Measurements from ENCODE around the gene SLC22A3. TPM values are rescaled to one million over a fixed set of nuclear protein-coding genes. Genes with fewer than 3 reads are reported as not detected.
A peak's percentile ranks its signal among the peaks of the same experiment; 100 is the strongest.
"Not testable (repeated sequence)": the region's sequence is repeated elsewhere in the genome, so short reads cannot be mapped to it uniquely, and the experiment has no call there.

SLC22A3 gene
- total and polyA plus RNA-seq, 2 donors (not counting 1 experiment from before 2014, with no cell fraction given) = under 0.01 to 0.03 TPM

GRCh38 chr6:160300076-160300695 lies 48.0 kb upstream of the SLC22A3 start:
- H4K20me1 ChIP-seq (ENCODE audit: control insufficient read depth, extremely low read depth, insufficient read depth, low read length) = no peaks in the 10 kb centered on the region
- no peak overlapping the region for H3K27ac ChIP-seq (ENCODE audit: insufficient read depth, low read length)
- H2AFZ ChIP-seq (ENCODE audit: low read length) = no peak overlapping the region
- H3K36me3 ChIP-seq (ENCODE audit: control insufficient read depth, insufficient read depth, low read length) = no peaks in the 10 kb centered on the region
- no peak for TF ChIP-seq CTCF (conservative IDR thresholded peaks at IDR 0.05 in 1 of 2, IDR thresholded peaks at IDR 0.05 in 1 of 2; ENCODE audit: low read depth in 1 of 2, low read length in 2 of 2)
- no peak for TF ChIP-seq EZH2 (IDR thresholded peaks at IDR 0.05; ENCODE audit: low read length, missing control alignments)
- H3K4me3 ChIP-seq (replicated peaks in 1 of 4; ENCODE audit: control extremely low read depth in 1 of 4, insufficient read depth in 1 of 4, low read depth in 3 of 4, low read length in 4 of 4) = no peak overlapping the region
- no peaks in the 10 kb centered on the region for H3K79me2 ChIP-seq (ENCODE audit: control insufficient read depth, insufficient read depth, low read length)
- no peak overlapping the region for H3K4me2 ChIP-seq (ENCODE audit: extremely low read depth, insufficient read depth, low read length)
- H3K4me1 ChIP-seq (ENCODE audit: control insufficient read depth, extremely low read depth, insufficient read depth, low read length) = no peaks in the 10 kb centered on the region
- H3K27me3 ChIP-seq (ENCODE audit: control insufficient read depth, insufficient read depth, low read length) = no peaks in the 10 kb centered on the region
- no peak for DNase-seq (ENCODE audit: low read depth in 2 of 2)
- H3K9me3 ChIP-seq (ENCODE audit: control insufficient read depth, insufficient read depth, low read depth, low read length) = no peaks in the 10 kb centered on the region
- H3K9ac ChIP-seq (ENCODE audit: insufficient read depth, low read length) = no peak overlapping the region

GRCh38 chr6:160301339-160301738 lies 46.8 kb upstream of the SLC22A3 start:
- no peak overlapping the region for H2AFZ ChIP-seq (ENCODE audit: low read length)
- no peak overlapping the region for H3K4me2 ChIP-seq (ENCODE audit: extremely low read depth, insufficient read depth, low read length)

DNA sequence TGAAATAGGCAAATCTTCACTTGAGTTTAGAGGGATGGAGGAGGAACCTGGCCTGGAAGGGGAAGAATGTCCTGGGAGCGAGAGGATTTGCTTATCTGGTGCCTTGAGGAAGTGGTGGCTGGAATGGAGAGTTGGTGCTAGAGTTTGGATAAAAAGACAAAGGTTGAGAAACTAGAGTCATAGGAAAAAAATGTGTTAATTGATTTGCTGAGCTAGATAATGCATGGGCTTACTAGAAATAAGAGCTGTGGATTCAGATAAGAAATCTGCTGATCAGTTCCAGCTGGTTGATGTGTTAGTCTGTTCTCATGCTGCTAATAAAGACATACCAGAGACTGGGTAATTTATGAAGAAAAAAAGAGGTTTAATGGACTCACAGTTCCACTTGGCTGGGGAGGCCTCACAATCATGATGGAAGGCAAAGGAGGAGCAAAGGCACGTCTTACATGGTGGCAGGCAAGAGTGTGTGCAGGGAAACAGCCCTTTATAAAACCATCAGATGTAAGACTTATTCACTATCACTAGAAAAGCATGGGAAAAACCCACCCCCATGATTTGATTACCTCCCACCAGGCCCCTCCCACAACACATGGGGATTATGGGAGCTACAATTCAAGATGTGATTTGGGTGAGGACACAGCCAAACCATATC lies 45.6 kb upstream of the SLC22A3 start:
- H3K27ac ChIP-seq (ENCODE audit: insufficient read depth, low read length); H3K9ac ChIP-seq (ENCODE audit: insufficient read depth, low read length); H2AFZ ChIP-seq (ENCODE audit: low read length); H3K27me3 ChIP-seq (ENCODE audit: control insufficient read depth, insufficient read depth, low read length); H3K79me2 ChIP-seq (ENCODE audit: control insufficient read depth, insufficient read depth, low read length); H3K4me1 ChIP-seq (ENCODE audit: control insufficient read depth, extremely low read depth, insufficient read depth, low read length); H4K20me1 ChIP-seq (ENCODE audit: control insufficient read depth, extremely low read depth, insufficient read depth, low read length); H3K9me3 ChIP-seq (ENCODE audit: control insufficient read depth, insufficient read depth, low read depth, low read length); H3K36me3 ChIP-seq (ENCODE audit: control insufficient read depth, insufficient read depth, low read length); H3K4me2 ChIP-seq (ENCODE audit: extremely low read depth, insufficient read depth, low read length); H3K4me3 ChIP-seq (replicated peaks in 1 of 4; ENCODE audit: control extremely low read depth in 1 of 4, insufficient read depth in 1 of 4, low read depth in 3 of 4, low read length in 4 of 4): not testable (repeated sequence)
- peak in 1 of 2 donors; percentile 76 for DNase-seq (ENCODE audit: low read depth in 2 of 2)

More at GRCh38 chr6:160301339-160301738, 46.8 kb upstream of the SLC22A3 start:
- H3K36me3 ChIP-seq (ENCODE audit: control insufficient read depth, insufficient read depth, low read length) = no peaks in the 10 kb centered on the region
- TF ChIP-seq CTCF (conservative IDR thresholded peaks at IDR 0.05 in 1 of 2, IDR thresholded peaks at IDR 0.05 in 1 of 2; ENCODE audit: low read depth in 1 of 2, low read length in 2 of 2) (no peak), EZH2 (IDR thresholded peaks at IDR 0.05; ENCODE audit: low read length, missing control alignments) (no peak)
- H3K27me3 ChIP-seq (ENCODE audit: control insufficient read depth, insufficient read depth, low read length) = no peaks in the 10 kb centered on the region
- no peaks in the 10 kb centered on the region for H3K9me3 ChIP-seq (ENCODE audit: control insufficient read depth, insufficient read depth, low read depth, low read length)
- no peak overlapping the region for H3K27ac ChIP-seq (ENCODE audit: insufficient read depth, low read length)
- no peak overlapping the region for H3K4me3 ChIP-seq (replicated peaks in 1 of 4; ENCODE audit: control extremely low read depth in 1 of 4, insufficient read depth in 1 of 4, low read depth in 3 of 4, low read length in 4 of 4)
- H3K4me1 ChIP-seq (ENCODE audit: control insufficient read depth, extremely low read depth, insufficient read depth, low read length) = no peaks in the 10 kb centered on the region
- no peaks in the 10 kb centered on the region for H4K20me1 ChIP-seq (ENCODE audit: control insufficient read depth, extremely low read depth, insufficient read depth, low read length)
- H3K9ac ChIP-seq (ENCODE audit: insufficient read depth, low read length) = no peak overlapping the region
- no peaks in the 10 kb centered on the region for H3K79me2 ChIP-seq (ENCODE audit: control insufficient read depth, insufficient read depth, low read length)
- DNase-seq (ENCODE audit: low read depth in 2 of 2) = no peak

Data from fibroblast of lung (primary cell).